DLD1 (cell line): ENCODE measurements around the gene OR51G2.

ENCODE experiments used
- in situ Hi-C: cut with HindIII; loops from 2 replicates; pipeline ENCODE4 v1.10.0; 2017; ENCODE audit warnings: low sequenced_read_pairs

OR51G2 gene

GRCh38 chr11:4865855-4866254 is 53.3 kb downstream of the OR51G2 start:
- in situ Hi-C loops, result no loop called here

GRCh38 chr11:4863876-4864275 is 55.3 kb downstream of the OR51G2 start:
- in situ Hi-C loops, result no loop called here
